Ishikawa (cell line): ENCODE measurements around the gene LRRC70.

Source experiments
- CEBPB ChIP-seq: IDR thresholded peaks from 2 replicates; pipeline ENCODE4 v1.6.1; 2012
- CREB1 ChIP-seq: IDR thresholded peaks from 2 replicates; pipeline ENCODE4 v1.6.1; 2012; ENCODE audit warnings: low read depth
- EGR1 ChIP-seq: IDR thresholded peaks from 2 replicates; pipeline ENCODE4 v1.6.1; 2012
- EP300 ChIP-seq: IDR thresholded peaks from 2 replicates; pipeline ENCODE4 v1.6.1; 2012; ENCODE audit warnings: borderline replicate concordance
- FOXM1 ChIP-seq: IDR thresholded peaks from 2 replicates; pipeline ENCODE4 v1.6.1; 2012; ENCODE audit warnings: low read depth, borderline replicate concordance
- RAD21 ChIP-seq: IDR thresholded peaks from 2 replicates; pipeline ENCODE4 v1.6.1; 2012; ENCODE audit warnings: low read depth
- TAF1 ChIP-seq: IDR thresholded peaks from 2 replicates; pipeline ENCODE4 v1.6.1; 2012; ENCODE audit warnings: low read depth, mild to moderate bottlenecking
- TCF12 ChIP-seq: IDR thresholded peaks from 2 replicates; pipeline ENCODE4 v1.6.1; 2012; ENCODE audit warnings: low read depth
- TEAD4 ChIP-seq: IDR thresholded peaks from 2 replicates; pipeline ENCODE4 v1.6.1; 2012
- YY1 ChIP-seq: IDR thresholded peaks from 2 replicates; pipeline ENCODE4 v1.6.1; 2012; ENCODE audit warnings: low read depth
- ZBTB7A ChIP-seq: IDR thresholded peaks from 2 replicates; pipeline ENCODE4 v1.6.1; 2012; ENCODE audit warnings: low read depth
- TF ChIP-seq, protein P1 (sequence below): IDR thresholded peaks from 2 replicates; pipeline ENCODE4 v1.6.1; 2012; ENCODE audit warnings: low read depth, mild to moderate bottlenecking
- TF ChIP-seq, protein P2 (sequence below): IDR thresholded peaks from 2 replicates; pipeline ENCODE4 v1.6.1; 2012
- TF ChIP-seq, protein P3 (sequence below): IDR thresholded peaks from 2 replicates; pipeline ENCODE4 v1.6.1; 2012

DNA sequence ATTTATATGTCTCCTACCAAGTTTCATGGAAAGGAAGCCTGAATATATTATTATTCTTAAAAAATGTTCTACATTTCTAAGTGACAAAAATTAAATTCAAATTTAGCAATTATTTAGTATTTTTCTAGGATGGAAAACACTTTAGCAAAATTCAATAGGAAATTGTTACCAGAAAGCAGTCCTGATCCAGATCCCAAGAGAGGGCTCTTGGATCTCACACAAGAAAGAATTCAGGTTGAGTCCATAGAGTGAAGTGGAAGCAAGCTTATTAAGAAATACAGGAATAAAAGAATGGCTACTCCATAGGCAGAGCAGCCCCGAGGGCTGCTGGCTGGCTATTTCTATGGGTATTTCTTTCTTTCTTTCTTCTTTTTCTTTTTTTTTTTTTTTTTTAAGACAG is 44.7 kb downstream of the LRRC70 start:
- no peak for TF ChIP-seq FOXM1
- no peak for TF ChIP-seq RAD21
- no peak for TF ChIP-seq TAF1
- TF ChIP-seq, protein P1, sequence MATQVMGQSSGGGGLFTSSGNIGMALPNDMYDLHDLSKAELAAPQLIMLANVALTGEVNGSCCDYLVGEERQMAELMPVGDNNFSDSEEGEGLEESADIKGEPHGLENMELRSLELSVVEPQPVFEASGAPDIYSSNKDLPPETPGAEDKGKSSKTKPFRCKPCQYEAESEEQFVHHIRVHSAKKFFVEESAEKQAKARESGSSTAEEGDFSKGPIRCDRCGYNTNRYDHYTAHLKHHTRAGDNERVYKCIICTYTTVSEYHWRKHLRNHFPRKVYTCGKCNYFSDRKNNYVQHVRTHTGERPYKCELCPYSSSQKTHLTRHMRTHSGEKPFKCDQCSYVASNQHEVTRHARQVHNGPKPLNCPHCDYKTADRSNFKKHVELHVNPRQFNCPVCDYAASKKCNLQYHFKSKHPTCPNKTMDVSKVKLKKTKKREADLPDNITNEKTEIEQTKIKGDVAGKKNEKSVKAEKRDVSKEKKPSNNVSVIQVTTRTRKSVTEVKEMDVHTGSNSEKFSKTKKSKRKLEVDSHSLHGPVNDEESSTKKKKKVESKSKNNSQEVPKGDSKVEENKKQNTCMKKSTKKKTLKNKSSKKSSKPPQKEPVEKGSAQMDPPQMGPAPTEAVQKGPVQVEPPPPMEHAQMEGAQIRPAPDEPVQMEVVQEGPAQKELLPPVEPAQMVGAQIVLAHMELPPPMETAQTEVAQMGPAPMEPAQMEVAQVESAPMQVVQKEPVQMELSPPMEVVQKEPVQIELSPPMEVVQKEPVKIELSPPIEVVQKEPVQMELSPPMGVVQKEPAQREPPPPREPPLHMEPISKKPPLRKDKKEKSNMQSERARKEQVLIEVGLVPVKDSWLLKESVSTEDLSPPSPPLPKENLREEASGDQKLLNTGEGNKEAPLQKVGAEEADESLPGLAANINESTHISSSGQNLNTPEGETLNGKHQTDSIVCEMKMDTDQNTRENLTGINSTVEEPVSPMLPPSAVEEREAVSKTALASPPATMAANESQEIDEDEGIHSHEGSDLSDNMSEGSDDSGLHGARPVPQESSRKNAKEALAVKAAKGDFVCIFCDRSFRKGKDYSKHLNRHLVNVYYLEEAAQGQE, result no peak
- no peak for TF ChIP-seq YY1
- TF ChIP-seq CEBPB, result no peak
- TF ChIP-seq TCF12, result no peak
- TF ChIP-seq, protein P2, sequence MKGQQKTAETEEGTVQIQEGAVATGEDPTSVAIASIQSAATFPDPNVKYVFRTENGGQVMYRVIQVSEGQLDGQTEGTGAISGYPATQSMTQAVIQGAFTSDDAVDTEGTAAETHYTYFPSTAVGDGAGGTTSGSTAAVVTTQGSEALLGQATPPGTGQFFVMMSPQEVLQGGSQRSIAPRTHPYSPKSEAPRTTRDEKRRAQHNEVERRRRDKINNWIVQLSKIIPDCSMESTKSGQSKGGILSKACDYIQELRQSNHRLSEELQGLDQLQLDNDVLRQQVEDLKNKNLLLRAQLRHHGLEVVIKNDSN, result no peak
- no peak for TF ChIP-seq EP300
- TF ChIP-seq, protein P3, sequence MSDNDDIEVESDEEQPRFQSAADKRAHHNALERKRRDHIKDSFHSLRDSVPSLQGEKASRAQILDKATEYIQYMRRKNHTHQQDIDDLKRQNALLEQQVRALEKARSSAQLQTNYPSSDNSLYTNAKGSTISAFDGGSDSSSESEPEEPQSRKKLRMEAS, result no peak
- no peak for TF ChIP-seq CREB1
- no peak for TF ChIP-seq TEAD4
- no peak for TF ChIP-seq EGR1
- TF ChIP-seq ZBTB7A, result no peak
